WTC11 (cell line): ENCODE results near the gene PRKCZ.

Experiments used
- CREB1 ChIP-seq: sonication (generic); formaldehyde crosslinking; IDR thresholded peaks from 2 replicates; pipeline ENCODE4 v1.8.0; 2023; ENCODE audit warnings: mild to moderate bottlenecking, missing genetic modification reagents
- CTCF ChIP-seq: fragments of 200-600 bp; IDR thresholded peaks from 2 replicates; pipeline ENCODE4 v1.8.0; 2022; ENCODE audit warnings: antibody characterized with exemption

DNA sequence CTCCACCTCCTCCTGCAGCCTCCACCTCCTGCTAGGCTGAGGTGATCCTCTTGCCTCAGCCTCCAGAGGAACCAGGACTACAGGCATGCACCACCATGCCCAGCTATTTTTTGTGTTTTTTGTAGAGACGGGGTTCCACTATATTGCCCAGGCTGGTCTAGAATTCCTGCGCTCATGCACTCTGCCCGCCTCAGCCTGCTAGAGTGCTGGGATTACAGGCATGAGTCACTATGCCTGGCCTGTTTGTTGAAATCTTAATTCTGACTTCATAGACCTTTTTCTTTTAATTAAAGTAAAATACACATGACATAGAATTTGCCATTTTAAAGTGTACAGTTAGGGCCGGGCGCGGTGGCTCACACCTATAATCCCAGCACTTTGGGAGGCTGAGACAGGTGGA lies 101.7 kb downstream of the PRKCZ start:
- TF ChIP-seq CTCF = no peak
- TF ChIP-seq CREB1 (CRISPR knock-in tag) = no peak
